Endothelial cell of umbilical vein (primary cell): ENCODE measurements around the gene CELSR2. TPM values are rescaled to one million over a fixed set of nuclear protein-coding genes. Genes with fewer than 3 reads are reported as not detected.

Experiments used
- BruUV-seq: library from RNA; stranded (reverse); fragments of 400-500 nt; replicated peaks from 2 replicates; lab custom pipeline; 2021; lab: Mats Ljungman, UMichigan
- CTCF ChIA-PET: fragments of 300-600, 350-600 bp; sonication (Branson Sonifier 250); formaldehyde crosslinking; loops from one replicate; lab custom pipeline; 2021; ENCODE audit warnings: antibody characterized with exemption, inconsistent platforms; lab: Charles Lee
- POLR2A ChIA-PET: fragments of 300-600, 350-600 bp; sonication (Branson Sonifier 250); formaldehyde crosslinking; loops from one replicate; lab custom pipeline; 2021; ENCODE audit warnings: antibody characterized with exemption, inconsistent platforms; lab: Charles Lee
- DNase-seq: peaks from one replicate; pipeline ENCODE4 v3.0.0-alpha.2; 2011; ENCODE audit warnings: low read depth, low spot score
- FAIRE-seq: peaks from 2 replicates; lab custom pipeline; 2011; peaks lifted over from hg19 to GRCh38; lab: Jason Lieb, UNC
- H2AFZ ChIP-seq: 2 replicates; pipeline ENCODE4 v1.6.0; 2012; ENCODE audit warnings: low read depth, low read length, control low read depth, inconsistent platforms
- H3K27ac ChIP-seq: 2 replicates; pipeline ENCODE4 v1.5.1; 2011; ENCODE audit warnings: low read depth, mild to moderate bottlenecking, control low read depth, low read length, moderate library complexity; ENCODE audit not compliant: insufficient read depth
- H3K27me3 ChIP-seq, 2 experiments: 2 replicates each; pipeline versions ENCODE4 v1.6.0 to v1.6.1; 2011; ENCODE audit warnings: low read length in 2 of 2, mixed read lengths in 1 of 2; ENCODE audit not compliant: control insufficient read depth in 2 of 2, insufficient read depth in 2 of 2
- H3K36me3 ChIP-seq, 2 experiments: 2 replicates in 1 of 2; 3 replicates in 1 of 2; pipeline ENCODE4 v1.5.1; 2011; ENCODE audit warnings: low read length in 2 of 2, mild to moderate bottlenecking in 1 of 2, moderate library complexity in 1 of 2; ENCODE audit not compliant: control insufficient read depth in 2 of 2, insufficient read depth in 2 of 2; ENCODE audit errors: extremely low read depth in 1 of 2
- H3K4me1 ChIP-seq: 3 replicates; pipeline ENCODE4 v1.5.1; 2011; ENCODE audit warnings: mild to moderate bottlenecking, low read length; ENCODE audit not compliant: control insufficient read depth, insufficient read depth; ENCODE audit errors: extremely low read depth
- H3K4me2 ChIP-seq: 2 replicates; pipeline ENCODE4 v1.6.1; 2011; ENCODE audit warnings: low read length, control low read depth, mixed read lengths; ENCODE audit not compliant: insufficient read depth
- H3K4me3 ChIP-seq, 3 experiments: fragments of 200-600 bp in 1 of 3; sonication (generic), shearing (Covaris generic) in 1 of 3; replicated peaks in 1 of 3; 2 replicates each; pipeline ENCODE4 v1.5.1; 2011 to 2016; ENCODE audit warnings: control low read depth in 3 of 3, low read length in 3 of 3, mild to moderate bottlenecking in 2 of 3, inconsistent platforms in 1 of 3, low read depth in 1 of 3, moderate library complexity in 1 of 3; ENCODE audit not compliant: insufficient read depth in 1 of 3
- H3K79me2 ChIP-seq: 2 replicates; pipeline ENCODE4 v1.6.0; 2012; ENCODE audit warnings: low read length, inconsistent platforms; ENCODE audit not compliant: control insufficient read depth, insufficient read depth
- H3K9ac ChIP-seq: replicated peaks from 2 replicates; pipeline ENCODE3; 2011; ENCODE audit warnings: low read length, control low read depth; ENCODE audit not compliant: insufficient read depth; ENCODE audit errors: extremely low read depth
- H3K9me1 ChIP-seq: replicated peaks from 3 replicates; pipeline ENCODE4 v1.6.0; 2011; ENCODE audit warnings: mild to moderate bottlenecking, low read length; ENCODE audit not compliant: control insufficient read depth, insufficient read depth; ENCODE audit errors: extremely low read depth
- H3K9me3 ChIP-seq: replicated peaks from 2 replicates; pipeline ENCODE4 v1.5.1; 2012; ENCODE audit warnings: low read length, inconsistent platforms; ENCODE audit not compliant: control insufficient read depth, insufficient read depth
- H4K20me1 ChIP-seq: replicated peaks from 2 replicates; pipeline ENCODE3; 2011; ENCODE audit warnings: mild to moderate bottlenecking, low read length; ENCODE audit not compliant: control insufficient read depth, insufficient read depth; ENCODE audit errors: extremely low read depth
- CTCF ChIP-seq, 2 donors: IDR thresholded peaks; 1 replicate in 1 of 2; 2 replicates in 1 of 2; pipeline ENCODE4 v1.5.1; 2011; ENCODE audit warnings: low read length in 2 of 2, mild to moderate bottlenecking in 2 of 2, moderate library complexity in 2 of 2, control low read depth in 1 of 2, inconsistent platforms in 1 of 2, low read depth in 1 of 2; ENCODE audit not compliant: insufficient read depth in 1 of 2; ENCODE audit errors: extremely low read depth in 1 of 2
- EZH2 ChIP-seq: IDR thresholded peaks from 2 replicates; pipeline ENCODE4 v1.6.1; 2012; ENCODE audit warnings: borderline replicate concordance, low read depth, mild to moderate bottlenecking, moderate library complexity, low read length, inconsistent platforms; ENCODE audit not compliant: severe bottlenecking
- MAX ChIP-seq: IDR thresholded peaks from 2 replicates; pipeline ENCODE4 v1.6.1; 2011; ENCODE audit not compliant: insufficient read depth, insufficient read length
- MYC ChIP-seq: IDR thresholded peaks from one replicate; pipeline ENCODE4 v1.6.1; 2011; ENCODE audit warnings: mild to moderate bottlenecking, low read depth, low read length
- POLR2AphosphoS5 ChIP-seq: IDR thresholded peaks from 2 replicates; pipeline ENCODE4 v1.6.1; 2012; ENCODE audit warnings: low read depth, mild to moderate bottlenecking, control low read depth, low read length, moderate library complexity; ENCODE audit not compliant: insufficient read depth
- dilution Hi-C: fragments of 300-500 bp; cut with MboI; formaldehyde crosslinking; loops from one replicate; pipeline ENCODE4 v1.15.0; 2019; ENCODE audit warnings: low sequenced_read_pairs; ENCODE audit not compliant: extremely low pct_ligation_motif_present
- intact Hi-C: fragments of 100-400 bp; cut with micrococcal nuclease; formaldehyde crosslinking; loops from one replicate; pipeline ENCODE4 v1.10.0; 2022
- polyA plus RNA-seq, 4 experiments: library from polyadenylated mRNA; depleted of rRNA in 3 of 4; stranded (reverse) in 3 of 4; unstranded in 1 of 4; fragments of >200 nt; gene quantifications; 2 replicates each; pipeline versions ENCODE4 v1.2.1 to v1.2.3, GENCODE V29; 2011 to 2012; ENCODE audit warnings: missing spikeins in 1 of 4
- total RNA-seq: library from RNA; stranded (reverse); gene quantifications from 2 replicates; pipeline ENCODE4 v1.2.3, GENCODE V29; 2021

The CELSR2 gene
- total and polyA plus RNA-seq, 2 donors (not counting 3 experiments of a cell fraction or from before 2014, with no cell fraction given): 0.90 to 1.4 TPM

GRCh38 chr1:109263597-109264378 is 14.4 kb downstream of the CELSR2 start:
- ChIA-PET CTCF (interaction anchor here (0.6 to 5.5 kb wide), 20 partner anchors 9 to 269 kb away, joined by 3 to 124 read pairs (median 4); partner anchors contain the start of genes PSRC1 and SORT1), POLR2A (no interaction called here)
- Histone ChIP-seq H3K9ac (no peak overlapping the region), H3K27me3 (no peaks in the 10 kb centered on the region), H3K9me3 (no peaks in the 10 kb centered on the region), H3K36me3 (no peaks in the 10 kb centered on the region), H3K4me3 (no peak overlapping the region), H3K79me2 (no peaks in the 10 kb centered on the region), H3K4me1 (no peaks in the 10 kb centered on the region), H4K20me1 (no peaks in the 10 kb centered on the region), H3K9me1 (no peaks in the 10 kb centered on the region), H2AFZ (peak overlapping the region; percentile 2), H3K27ac (no peak overlapping the region), H3K4me2 (no peak overlapping the region)
- intact Hi-C loops (loop anchor here (1.0 kb wide), 2 partner anchors 62 to 136 kb away; no protein-coding TSS in a partner anchor), dilution Hi-C loops (no loop called here)
- TF ChIP-seq POLR2AphosphoS5 (peak; percentile 43), EZH2 (no peak), CTCF (IDR thresholded peaks at IDR 0.05; ENCODE audit: extremely low read depth in 1 of 2, insufficient read depth in 1 of 2, low read depth in 1 of 2, low read length in 2 of 2) (peak; percentile 100), MYC (peak; percentile 67), MAX (peak; percentile 66)
- FAIRE-seq (peak; percentile 95), DNase-seq (peak; percentile 82)
- no TSS peak for BruUV-seq
